Peyer's patch (tissue), 4 donors: Measurements from ENCODE around the gene NEURL1B.

ENCODE experiments used
- POLR2A ChIP-seq, 2 donors: fragments of 450-650 bp; IDR thresholded peaks; one replicate each; pipeline ENCODE4 v1.5.1; 2017; ENCODE audit warnings: antibody characterized with exemption in 2 of 2, mild to moderate bottlenecking in 2 of 2, moderate library complexity in 2 of 2
- TF ChIP-seq, protein P1 (sequence below), 6 experiments: fragments of 450-650 bp in 4 of 6; fragments of 200-600 bp in 2 of 6; sonication (generic) in 1 of 6; IDR thresholded peaks; one replicate each; pipeline ENCODE4 v1.5.1; 2017 to 2019; ENCODE audit warnings: antibody characterized with exemption in 6 of 6, mild to moderate bottlenecking in 3 of 6, moderate library complexity in 1 of 6

DNA sequence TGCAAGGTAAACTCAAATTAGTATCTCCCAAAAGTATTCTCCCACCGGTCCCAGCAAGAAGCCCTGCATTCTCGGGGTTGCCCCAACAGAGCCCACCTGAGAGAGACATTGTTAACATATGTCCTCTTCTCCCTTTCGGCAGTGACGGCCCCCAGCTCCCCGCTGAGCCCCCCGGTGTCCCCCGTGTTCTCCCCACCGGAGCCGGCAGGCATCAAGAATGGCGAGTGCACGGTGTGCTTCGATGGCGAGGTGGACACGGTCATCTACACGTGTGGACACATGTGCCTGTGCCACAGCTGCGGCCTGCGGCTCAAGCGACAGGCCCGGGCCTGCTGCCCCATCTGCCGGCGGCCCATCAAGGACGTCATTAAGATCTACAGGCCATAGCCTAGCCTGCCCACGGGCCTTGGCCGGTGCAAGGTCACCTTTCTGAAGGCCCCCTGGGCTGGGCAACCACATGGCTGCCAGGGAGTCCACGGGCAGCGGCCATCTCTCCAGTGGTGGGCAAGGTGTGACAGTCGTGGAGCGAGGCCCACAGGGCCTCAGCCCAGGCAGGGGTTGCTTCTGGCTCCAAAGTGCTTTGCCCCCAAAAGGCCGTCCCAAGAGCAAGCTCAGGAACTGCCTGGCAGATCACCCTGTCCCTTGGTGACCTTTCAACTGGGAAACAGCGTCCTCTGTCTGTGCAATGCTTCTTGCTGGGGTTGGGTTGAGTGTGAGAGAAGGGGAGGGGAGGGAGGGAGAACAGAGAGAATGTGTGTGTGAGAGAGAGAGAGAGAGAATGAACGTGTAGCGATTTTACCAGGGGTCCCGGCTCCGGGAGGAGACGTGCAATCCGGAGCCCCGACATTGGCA lies 45.7 kb downstream of the NEURL1B start:
- TF ChIP-seq, protein P1, sequence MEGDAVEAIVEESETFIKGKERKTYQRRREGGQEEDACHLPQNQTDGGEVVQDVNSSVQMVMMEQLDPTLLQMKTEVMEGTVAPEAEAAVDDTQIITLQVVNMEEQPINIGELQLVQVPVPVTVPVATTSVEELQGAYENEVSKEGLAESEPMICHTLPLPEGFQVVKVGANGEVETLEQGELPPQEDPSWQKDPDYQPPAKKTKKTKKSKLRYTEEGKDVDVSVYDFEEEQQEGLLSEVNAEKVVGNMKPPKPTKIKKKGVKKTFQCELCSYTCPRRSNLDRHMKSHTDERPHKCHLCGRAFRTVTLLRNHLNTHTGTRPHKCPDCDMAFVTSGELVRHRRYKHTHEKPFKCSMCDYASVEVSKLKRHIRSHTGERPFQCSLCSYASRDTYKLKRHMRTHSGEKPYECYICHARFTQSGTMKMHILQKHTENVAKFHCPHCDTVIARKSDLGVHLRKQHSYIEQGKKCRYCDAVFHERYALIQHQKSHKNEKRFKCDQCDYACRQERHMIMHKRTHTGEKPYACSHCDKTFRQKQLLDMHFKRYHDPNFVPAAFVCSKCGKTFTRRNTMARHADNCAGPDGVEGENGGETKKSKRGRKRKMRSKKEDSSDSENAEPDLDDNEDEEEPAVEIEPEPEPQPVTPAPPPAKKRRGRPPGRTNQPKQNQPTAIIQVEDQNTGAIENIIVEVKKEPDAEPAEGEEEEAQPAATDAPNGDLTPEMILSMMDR (IDR thresholded peaks at IDR 0.05), result no peak
- no peak for TF ChIP-seq POLR2A (IDR thresholded peaks at IDR 0.05)
